Measurements from ENCODE around the gene GMPPA. TPM values are rescaled to one million over a fixed set of nuclear protein-coding genes. Genes with fewer than 3 reads are reported as not detected.

GMPPA gene
- polyA plus RNA-seq, 1 donor from 2014 or later, result 24.4 TPM

GRCh38 chr2:219475278-219475677 lies 23.4 kb upstream of the GMPPA start:
- Mint-ChIP-seq H3K27ac (no peak overlapping the region), H3K36me3 (peaks cover 1% of the 10 kb centered on the region), H3K9me3 (no peaks in the 10 kb centered on the region), H3K4me3 (no peak overlapping the region), H3K4me1 (no peaks in the 10 kb centered on the region), H3K27me3 (peaks cover 33% of the 10 kb centered on the region)

- H3K27ac Mint-ChIP-seq, result peak overlapping the region in 1 of 3 donors; percentile 43
- no peak overlapping the region for H3K4me3 Mint-ChIP-seq
- no peaks in the 10 kb centered on the region for H3K9me3 Mint-ChIP-seq
- peaks cover 31% of the 10 kb centered on the region for H3K27me3 Mint-ChIP-seq
- H3K4me1 Mint-ChIP-seq, result no peaks in the 10 kb centered on the region
- H3K36me3 Mint-ChIP-seq, result no peaks in the 10 kb centered on the region
Measured at GRCh38 chr2:219475697-219476651, 22.7 kb upstream of the GMPPA start.

- no peaks in the 10 kb centered on the region for H3K4me1 Mint-ChIP-seq
- no peaks in the 10 kb centered on the region for H3K9me3 Mint-ChIP-seq
- peaks cover 32% of the 10 kb centered on the region for H3K27me3 Mint-ChIP-seq
- H3K27ac Mint-ChIP-seq, result peak overlapping the region in 1 of 3 donors; percentile 43
- H3K36me3 Mint-ChIP-seq, result no peaks in the 10 kb centered on the region
- no peak overlapping the region for H3K4me3 Mint-ChIP-seq
Measured at GRCh38 chr2:219476652-219477151, 22.0 kb upstream of the GMPPA start.

- Mint-ChIP-seq H3K27ac (no peak overlapping the region), H3K9me3 (no peaks in the 10 kb centered on the region), H3K27me3 (peaks cover 36% of the 10 kb centered on the region), H3K4me1 (no peaks in the 10 kb centered on the region), H3K36me3 (no peaks in the 10 kb centered on the region), H3K4me3 (no peak overlapping the region)
Measured at GRCh38 chr2:219477179-219477578, 21.5 kb upstream of the GMPPA start.

GRCh38 chr2:219477815-219478214 lies 20.9 kb upstream of the GMPPA start:
- peaks cover 38% of the 10 kb centered on the region for H3K27me3 Mint-ChIP-seq
- H3K27ac Mint-ChIP-seq, result no peak overlapping the region
- H3K4me1 Mint-ChIP-seq, result no peaks in the 10 kb centered on the region
- no peaks in the 10 kb centered on the region for H3K9me3 Mint-ChIP-seq
- H3K4me3 Mint-ChIP-seq, result no peak overlapping the region
- no peaks in the 10 kb centered on the region for H3K36me3 Mint-ChIP-seq

GRCh38 chr2:219478916-219479315 lies 19.8 kb upstream of the GMPPA start:
- peaks cover 36% of the 10 kb centered on the region for H3K27me3 Mint-ChIP-seq
- no peaks in the 10 kb centered on the region for H3K9me3 Mint-ChIP-seq
- no peaks in the 10 kb centered on the region for H3K4me1 Mint-ChIP-seq
- H3K36me3 Mint-ChIP-seq, result no peaks in the 10 kb centered on the region
- no peak overlapping the region for H3K27ac Mint-ChIP-seq
- no peak overlapping the region for H3K4me3 Mint-ChIP-seq

GRCh38 chr2:219480004-219480403 lies 18.7 kb upstream of the GMPPA start:
- Mint-ChIP-seq H3K9me3 (no peaks in the 10 kb centered on the region), H3K36me3 (no peaks in the 10 kb centered on the region), H3K4me1 (no peaks in the 10 kb centered on the region), H3K4me3 (no peak overlapping the region), H3K27ac (no peak overlapping the region), H3K27me3 (peaks cover 41% of the 10 kb centered on the region)

- no peaks in the 10 kb centered on the region for H3K36me3 Mint-ChIP-seq
- H3K9me3 Mint-ChIP-seq, result no peaks in the 10 kb centered on the region
- H3K27ac Mint-ChIP-seq, result no peak overlapping the region
- no peaks in the 10 kb centered on the region for H3K4me1 Mint-ChIP-seq
- no peak overlapping the region for H3K4me3 Mint-ChIP-seq
- peaks cover 50% of the 10 kb centered on the region for H3K27me3 Mint-ChIP-seq
Measured at GRCh38 chr2:219482674-219483405, 15.9 kb upstream of the GMPPA start.

GRCh38 chr2:219483451-219484342 lies 15.0 kb upstream of the GMPPA start:
- Mint-ChIP-seq H3K27ac (no peak overlapping the region), H3K27me3 (peaks cover 53% of the 10 kb centered on the region)

GRCh38 chr2:219484343-219485200 lies 14.1 kb upstream of the GMPPA start:
- H3K36me3 Mint-ChIP-seq, result no peaks in the 10 kb centered on the region
- H3K9me3 Mint-ChIP-seq, result no peaks in the 10 kb centered on the region
- peak overlapping the region in 3 of 4 donors; percentile 37 to 78 (median 68) for H3K4me3 Mint-ChIP-seq
- H3K27ac Mint-ChIP-seq, result no peak overlapping the region
- no peaks in the 10 kb centered on the region for H3K4me1 Mint-ChIP-seq
- peaks cover 53% of the 10 kb centered on the region for H3K27me3 Mint-ChIP-seq

More at GRCh38 chr2:219483451-219484342, 15.0 kb upstream of the GMPPA start:
- Mint-ChIP-seq H3K36me3 (no peaks in the 10 kb centered on the region), H3K4me3 (peak overlapping the region in 3 of 4 donors; percentile 17 to 68 (median 37)), H3K9me3 (no peaks in the 10 kb centered on the region), H3K4me1 (no peaks in the 10 kb centered on the region)

- Mint-ChIP-seq H3K27me3 (peaks cover 51% of the 10 kb centered on the region), H3K4me1 (no peaks in the 10 kb centered on the region), H3K27ac (no peak overlapping the region), H3K36me3 (no peaks in the 10 kb centered on the region), H3K9me3 (no peaks in the 10 kb centered on the region), H3K4me3 (peak overlapping the region in 2 of 4 donors; percentile 38 to 78)
Measured at GRCh38 chr2:219485201-219485580, 13.5 kb upstream of the GMPPA start.

GRCh38 chr2:219486380-219486959 lies 12.2 kb upstream of the GMPPA start:
- no peaks in the 10 kb centered on the region for H3K36me3 Mint-ChIP-seq
- no peak overlapping the region for H3K4me3 Mint-ChIP-seq
- H3K27me3 Mint-ChIP-seq, result peaks cover 55% of the 10 kb centered on the region
- no peaks in the 10 kb centered on the region for H3K4me1 Mint-ChIP-seq
- no peak overlapping the region for H3K27ac Mint-ChIP-seq
- no peaks in the 10 kb centered on the region for H3K9me3 Mint-ChIP-seq

GRCh38 chr2:219488149-219488843 lies 10.4 kb upstream of the GMPPA start:
- Mint-ChIP-seq H3K4me1 (no peaks in the 10 kb centered on the region), H3K27me3 (peaks cover 45% of the 10 kb centered on the region), H3K4me3 (no peak overlapping the region), H3K27ac (no peak overlapping the region), H3K9me3 (no peaks in the 10 kb centered on the region), H3K36me3 (no peaks in the 10 kb centered on the region)

All from IgD-negative memory B cell (primary cell).